PC-9 (cell line): ENCODE data around the gene ANKRD36B. TPM values are rescaled to one million over a fixed set of nuclear protein-coding genes. Genes with fewer than 3 reads are reported as not detected.
"Not testable (repeated sequence)": the region's sequence is repeated elsewhere in the genome, so short reads cannot be mapped to it uniquely, and the experiment has no call there.

Experiments used
- BruUV-seq: library from RNA; stranded (reverse); fragments of 400-500 nt; replicated peaks from 2 replicates; lab custom pipeline; 2021; lab: Mats Ljungman, UMichigan
- CTCF ChIA-PET: fragments of 300-600 bp; sonication (Branson Sonifier 250); formaldehyde crosslinking; loops from one replicate; lab custom pipeline; 2022; ENCODE audit warnings: antibody characterized with exemption; lab: Charles Lee
- POLR2A ChIA-PET: fragments of 300-600 bp; sonication (Branson Sonifier 250); formaldehyde crosslinking; loops from one replicate; lab custom pipeline; 2022; ENCODE audit warnings: antibody characterized with exemption; ENCODE audit not compliant: unreplicated experiment; lab: Charles Lee
- DNase-seq, 2 experiments: peaks; one replicate each; pipeline versions ENCODE4 v3.0.0 to v3.0.0-alpha.2; 2015 to 2022; ENCODE audit warnings: mixed read lengths in 1 of 2
- H2AFZ ChIP-seq: fragments of 200-600 bp; sonication (generic); 2 replicates; pipeline ENCODE4 v1.8.1; 2017; ENCODE audit warnings: antibody characterized with exemption
- H3F3A ChIP-seq: fragments of 200-600 bp; sonication (generic); 2 replicates; pipeline ENCODE4 v1.8.1; 2017; ENCODE audit warnings: antibody characterized with exemption, mild to moderate bottlenecking, low read depth; ENCODE audit not compliant: insufficient read depth
- H3K27ac ChIP-seq: fragments of 200-600 bp; sonication (generic); 2 replicates; pipeline ENCODE4 v1.6.1; 2016; ENCODE audit warnings: mixed run types
- H3K27me3 ChIP-seq: fragments of 200-600 bp; sonication (generic); 2 replicates; pipeline ENCODE4 v1.6.1; 2016; ENCODE audit warnings: low read depth, mixed run types; ENCODE audit not compliant: insufficient read depth
- H3K36me3 ChIP-seq: fragments of 200-600 bp; sonication (generic); 2 replicates; pipeline ENCODE4 v1.6.1; 2016; ENCODE audit warnings: low read depth, mixed run types
- H3K4me1 ChIP-seq: fragments of 200-600 bp; sonication (generic); replicated peaks from 2 replicates; pipeline ENCODE4 v1.6.1; 2016; ENCODE audit warnings: mixed run types; ENCODE audit not compliant: insufficient read depth
- H3K4me2 ChIP-seq: fragments of 200-600 bp; sonication (generic); 2 replicates; pipeline ENCODE4 v1.6.1; 2017; ENCODE audit warnings: mixed run types
- H3K4me3 ChIP-seq: fragments of 200-600 bp; sonication (generic); 2 replicates; pipeline ENCODE4 v1.6.1; 2016; ENCODE audit warnings: mixed run types
- H3K79me2 ChIP-seq: fragments of 200-600 bp; sonication (generic); 2 replicates; pipeline ENCODE4 v1.6.1; 2017; ENCODE audit warnings: low read depth, mixed run types
- H3K9me2 ChIP-seq: fragments of 200-600 bp; sonication (generic); 2 replicates; pipeline ENCODE4 v1.8.1; 2017; ENCODE audit warnings: mild to moderate bottlenecking; ENCODE audit not compliant: insufficient read depth
- H3K9me3 ChIP-seq: fragments of 200-600 bp; sonication (generic); 2 replicates; pipeline ENCODE4 v1.8.1; 2016; ENCODE audit warnings: low read depth; ENCODE audit not compliant: insufficient read depth
- H4K20me1 ChIP-seq: fragments of 200-600 bp; sonication (generic); 2 replicates; pipeline ENCODE4 v1.8.1; 2017; ENCODE audit not compliant: insufficient read depth
- intact Hi-C: fragments of 100-400 bp; cut with micrococcal nuclease; formaldehyde crosslinking; loops from one replicate; pipeline ENCODE4 v1.10.0; 2022; ENCODE audit not compliant: unreplicated experiment
- total RNA-seq: library from RNA; stranded (reverse); gene quantifications from 2 replicates; pipeline ENCODE4 v1.2.3, GENCODE V29; 2021
- TF ChIP-seq, protein P1 (sequence below): fragments of 200-600 bp; sonication (generic); conservative IDR thresholded peaks from 2 replicates; pipeline ENCODE4 v1.6.1; 2017; ENCODE audit warnings: mixed run types, antibody characterized with exemption, mild to moderate bottlenecking, moderate library complexity

Gene ANKRD36B
- total RNA-seq, 1 experiment from 2014 or later, result 26.2 TPM

GRCh38 chr2:97601537-97601936 lies 11.9 kb upstream of the ANKRD36B start:
- H3K27ac ChIP-seq, H2AFZ ChIP-seq, H3K79me2 ChIP-seq, H3F3A ChIP-seq, H3K4me3 ChIP-seq, H3K36me3 ChIP-seq, H3K4me1 ChIP-seq, H3K4me2 ChIP-seq, CTCF ChIA-PET, POLR2A ChIA-PET, H3K9me3 ChIP-seq, H3K9me2 ChIP-seq, intact Hi-C loops, DNase-seq, BruUV-seq, H4K20me1 ChIP-seq: not testable (repeated sequence)
- peaks cover 32% of the 10 kb centered on the region for H3K27me3 ChIP-seq

GRCh38 chr2:97596180-97596579 lies 6.5 kb upstream of the ANKRD36B start:
- H4K20me1 ChIP-seq, H3K9me2 ChIP-seq, H3F3A ChIP-seq, CTCF ChIA-PET, H2AFZ ChIP-seq, H3K27ac ChIP-seq, DNase-seq, H3K79me2 ChIP-seq, H3K36me3 ChIP-seq, H3K9me3 ChIP-seq, H3K4me1 ChIP-seq, POLR2A ChIA-PET, BruUV-seq, H3K4me3 ChIP-seq, H3K4me2 ChIP-seq: not testable (repeated sequence)
- H3K27me3 ChIP-seq, result peaks cover 23% of the 10 kb centered on the region
- intact Hi-C loops, result loop anchor here (10.0 kb wide), 1 partner anchor 49 kb away; the partner anchor contains the start of gene COX5B

GRCh38 chr2:97593520-97593919 lies 3.8 kb upstream of the ANKRD36B start:
- CTCF ChIA-PET, BruUV-seq: not testable (repeated sequence)
- intact Hi-C loops, result loop anchor here (10.0 kb wide), 1 partner anchor 51 kb away; the partner anchor contains the start of gene COX5B

GRCh38 chr2:97590515-97591394 lies 1.1 kb upstream of the ANKRD36B start:
- not testable (repeated sequence) for H3F3A ChIP-seq, H4K20me1 ChIP-seq, H3K9me3 ChIP-seq, H3K36me3 ChIP-seq, H3K27me3 ChIP-seq, H3K9me2 ChIP-seq, H3K4me1 ChIP-seq
- ChIA-PET CTCF (interaction anchor here (0.6 to 1.3 kb wide), 9 partner anchors 72 to 678 kb away, joined by 3 to 6 read pairs (median 3); partner anchors contain the start of gene ACTR1B), POLR2A (interaction anchor here (0.7 kb wide), 1 partner anchor 173 kb away, joined by 5 read pairs; no protein-coding TSS in a partner anchor)
- Histone ChIP-seq H2AFZ (peak overlapping the region; percentile 83), H3K4me2 (peak overlapping the region; percentile 99), H3K4me3 (peak overlapping the region; percentile 77), H3K79me2 (0 out of 2 replicates have a peak, but pooled peaks cover 13% of the 10 kb centered on the region), H3K27ac (peak overlapping the region; percentile 67)
- TSS peak; percentile 26 for BruUV-seq
- intact Hi-C loops, result loop anchor here (1.0 to 10.0 kb wide), 3 partner anchors 54 to 107 kb away; partner anchors contain the start of genes ACTR1B and COX5B
- peak; percentile 80 to 83 for DNase-seq
- TF ChIP-seq, protein P1, sequence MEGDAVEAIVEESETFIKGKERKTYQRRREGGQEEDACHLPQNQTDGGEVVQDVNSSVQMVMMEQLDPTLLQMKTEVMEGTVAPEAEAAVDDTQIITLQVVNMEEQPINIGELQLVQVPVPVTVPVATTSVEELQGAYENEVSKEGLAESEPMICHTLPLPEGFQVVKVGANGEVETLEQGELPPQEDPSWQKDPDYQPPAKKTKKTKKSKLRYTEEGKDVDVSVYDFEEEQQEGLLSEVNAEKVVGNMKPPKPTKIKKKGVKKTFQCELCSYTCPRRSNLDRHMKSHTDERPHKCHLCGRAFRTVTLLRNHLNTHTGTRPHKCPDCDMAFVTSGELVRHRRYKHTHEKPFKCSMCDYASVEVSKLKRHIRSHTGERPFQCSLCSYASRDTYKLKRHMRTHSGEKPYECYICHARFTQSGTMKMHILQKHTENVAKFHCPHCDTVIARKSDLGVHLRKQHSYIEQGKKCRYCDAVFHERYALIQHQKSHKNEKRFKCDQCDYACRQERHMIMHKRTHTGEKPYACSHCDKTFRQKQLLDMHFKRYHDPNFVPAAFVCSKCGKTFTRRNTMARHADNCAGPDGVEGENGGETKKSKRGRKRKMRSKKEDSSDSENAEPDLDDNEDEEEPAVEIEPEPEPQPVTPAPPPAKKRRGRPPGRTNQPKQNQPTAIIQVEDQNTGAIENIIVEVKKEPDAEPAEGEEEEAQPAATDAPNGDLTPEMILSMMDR, result peak; percentile 99

More at GRCh38 chr2:97593520-97593919, 3.8 kb upstream of the ANKRD36B start:
- H3K9me3 ChIP-seq, H3K36me3 ChIP-seq, H3K4me1 ChIP-seq, H3K4me3 ChIP-seq, H3K79me2 ChIP-seq, H3K27me3 ChIP-seq, H3K4me2 ChIP-seq, H3K27ac ChIP-seq, H4K20me1 ChIP-seq, DNase-seq, H3F3A ChIP-seq, H3K9me2 ChIP-seq, POLR2A ChIA-PET, H2AFZ ChIP-seq: not testable (repeated sequence)

- H3K27me3 ChIP-seq, H3K9me2 ChIP-seq, CTCF ChIA-PET, H3K9me3 ChIP-seq, H3K36me3 ChIP-seq, DNase-seq, intact Hi-C loops, BruUV-seq, H3K4me1 ChIP-seq, H4K20me1 ChIP-seq, H3F3A ChIP-seq: not testable (repeated sequence)
- Histone ChIP-seq H3K79me2 (0 out of 2 replicates have a peak, but pooled peaks cover 13% of the 10 kb centered on the region), H2AFZ (peak overlapping the region; percentile 98), H3K27ac (peak overlapping the region; percentile 47), H3K4me3 (peak overlapping the region; percentile 97), H3K4me2 (peak overlapping the region; percentile 99)
- POLR2A ChIA-PET, result interaction anchor here (0.6 kb wide), 1 partner anchor 1020 kb away, joined by 9 read pairs; no protein-coding TSS in a partner anchor
These were observed 450 bp downstream of the ANKRD36B start for GRCh38 chr2:97589257-97589597.

DNA sequence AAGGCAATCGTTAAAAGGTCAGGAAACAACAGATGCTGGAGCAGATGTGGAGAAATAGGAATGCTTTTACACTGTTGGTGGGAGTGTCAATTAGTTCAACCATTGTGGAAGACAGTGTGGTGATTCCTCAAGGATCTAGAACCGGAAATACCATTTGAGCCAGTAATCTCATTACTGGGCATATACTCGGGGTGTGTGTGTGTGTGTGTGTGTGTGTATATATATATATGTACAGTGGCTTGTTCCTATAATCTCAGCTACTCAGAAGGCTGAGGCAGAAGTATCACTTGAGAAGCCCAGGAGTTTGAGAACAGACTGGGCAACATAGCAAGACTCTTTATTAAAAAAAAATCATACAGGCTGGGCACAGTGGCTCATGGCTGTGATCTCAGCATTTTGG lies 24.0 kb downstream of the ANKRD36B start:
- H2AFZ ChIP-seq, POLR2A ChIA-PET, DNase-seq, H3K27ac ChIP-seq, H3K79me2 ChIP-seq, H4K20me1 ChIP-seq, CTCF ChIA-PET, H3K4me1 ChIP-seq, H3K27me3 ChIP-seq, H3K4me2 ChIP-seq, H3K36me3 ChIP-seq, H3F3A ChIP-seq, H3K9me2 ChIP-seq, H3K4me3 ChIP-seq, BruUV-seq, H3K9me3 ChIP-seq, intact Hi-C loops: not testable (repeated sequence)
